Measurements from ENCODE around the gene IL23R. TPM values are rescaled to one million over a fixed set of nuclear protein-coding genes. Genes with fewer than 3 reads are reported as not detected.
A peak's percentile ranks its signal among the peaks of the same experiment; 100 is the strongest.

The IL23R gene
- total and polyA plus RNA-seq, 4 donors = 0.06 to 0.20 (median 0.06) TPM; not detected in 1

DNA sequence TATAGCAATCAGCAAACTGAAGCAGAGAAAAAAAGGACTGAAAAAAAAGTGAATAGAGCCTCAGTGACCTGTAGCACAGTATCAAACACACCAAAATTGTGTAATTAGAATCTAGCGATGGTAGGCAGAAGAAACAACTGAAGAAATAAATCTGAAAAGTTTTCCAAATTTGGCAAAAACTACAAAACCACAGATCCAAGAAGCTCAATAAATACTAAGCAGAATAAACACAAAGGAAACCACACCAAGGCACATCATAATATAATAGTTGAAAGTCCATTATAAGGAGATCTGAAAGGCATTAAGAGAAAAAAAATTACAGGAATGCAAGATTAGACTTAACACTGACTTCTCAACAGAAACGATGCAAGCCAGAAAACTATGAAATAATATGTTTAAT, 134.3 kb downstream of the IL23R start:
- DNase-seq (ENCODE audit: low read depth in 4 of 6, low spot score in 6 of 6) = no peak
- no peaks in the 10 kb centered on the region for H3K36me3 ChIP-seq (ENCODE audit: control insufficient read depth, insufficient read depth, low read length)
- no CpG with 5 or more reads among the region's 2 CpGs for WGBS (ENCODE audit: insufficient coverage)
- H3K9me3 ChIP-seq (ENCODE audit: control insufficient read depth, insufficient read depth, low read length) = no peaks in the 10 kb centered on the region
- no peaks in the 10 kb centered on the region for H3K27me3 ChIP-seq (ENCODE audit: control insufficient read depth, insufficient read depth, low read length)
- H3K27ac ChIP-seq (ENCODE audit: low read depth, low read length) = no peak overlapping the region
- no peak overlapping the region for H3K4me3 ChIP-seq (ENCODE audit: low read depth, low read length)
- no peaks in the 10 kb centered on the region for H3K4me1 ChIP-seq (ENCODE audit: control insufficient read depth, insufficient read depth, low read length)

DNA sequence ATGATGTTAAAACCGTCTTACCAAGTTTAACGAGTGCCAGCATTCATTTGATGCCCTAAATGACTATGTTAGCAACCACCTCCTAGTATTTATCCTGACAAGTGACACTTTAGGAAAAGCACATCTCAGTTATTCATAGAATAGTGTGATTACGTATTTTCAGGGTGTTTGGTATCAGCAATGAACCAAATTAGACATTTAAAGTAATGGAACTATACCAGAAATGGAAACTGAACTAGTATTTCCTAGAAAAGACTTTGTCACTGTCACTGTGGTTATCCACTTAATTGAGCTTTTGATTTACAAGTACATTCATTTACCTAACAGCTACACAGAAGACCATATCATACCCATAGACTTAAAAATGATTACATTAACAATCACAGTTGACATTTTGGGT, 137.8 kb downstream of the IL23R start:
- no peak for DNase-seq (ENCODE audit: low read depth in 4 of 6, low spot score in 6 of 6)
- H3K27ac ChIP-seq (ENCODE audit: low read depth, low read length) = no peak overlapping the region
- H3K9me3 ChIP-seq (ENCODE audit: control insufficient read depth, insufficient read depth, low read length) = no peaks in the 10 kb centered on the region
- H3K27me3 ChIP-seq (ENCODE audit: control insufficient read depth, insufficient read depth, low read length) = peaks cover 16% of the 10 kb centered on the region
- peaks cover 11% of the 10 kb centered on the region for H3K4me1 ChIP-seq (ENCODE audit: control insufficient read depth, insufficient read depth, low read length)
- WGBS (ENCODE audit: insufficient coverage) = no CpG with 5 or more reads among the region's 3 CpGs
- no peaks in the 10 kb centered on the region for H3K36me3 ChIP-seq (ENCODE audit: control insufficient read depth, insufficient read depth, low read length)
- no peak overlapping the region for H3K4me3 ChIP-seq (ENCODE audit: low read depth, low read length)

DNA sequence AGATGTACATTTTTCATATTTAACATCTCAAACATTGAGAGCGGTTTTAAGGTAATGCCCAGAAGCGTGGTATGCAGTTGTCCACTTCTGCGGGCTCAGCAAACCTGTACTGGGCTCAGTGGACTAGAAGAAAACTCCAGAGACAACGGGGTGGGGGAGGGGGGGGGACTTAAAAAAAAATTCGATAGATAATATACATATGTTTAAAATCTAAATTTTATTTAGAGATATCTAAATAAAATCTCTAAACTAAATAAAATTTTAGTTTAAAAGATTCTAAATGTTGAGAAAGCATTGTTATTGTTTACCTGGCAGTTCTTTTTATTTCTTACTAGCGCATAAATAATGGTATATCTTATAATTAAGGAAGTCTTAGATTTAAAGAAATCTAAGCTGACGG, 140.3 kb downstream of the IL23R start:
- Histone ChIP-seq H3K27ac (ENCODE audit: low read depth, low read length) (no peak overlapping the region), H3K27me3 (ENCODE audit: control insufficient read depth, insufficient read depth, low read length) (peaks cover 16% of the 10 kb centered on the region), H3K9me3 (ENCODE audit: control insufficient read depth, insufficient read depth, low read length) (no peaks in the 10 kb centered on the region), H3K4me3 (ENCODE audit: low read depth, low read length) (no peak overlapping the region), H3K36me3 (ENCODE audit: control insufficient read depth, insufficient read depth, low read length) (no peaks in the 10 kb centered on the region), H3K4me1 (ENCODE audit: control insufficient read depth, insufficient read depth, low read length) (peaks cover 11% of the 10 kb centered on the region)
- WGBS (ENCODE audit: insufficient coverage) = 100% methylated on average over 1 of the region's 7 CpGs
- no peak for DNase-seq (ENCODE audit: low read depth in 4 of 6, low spot score in 6 of 6)

DNA sequence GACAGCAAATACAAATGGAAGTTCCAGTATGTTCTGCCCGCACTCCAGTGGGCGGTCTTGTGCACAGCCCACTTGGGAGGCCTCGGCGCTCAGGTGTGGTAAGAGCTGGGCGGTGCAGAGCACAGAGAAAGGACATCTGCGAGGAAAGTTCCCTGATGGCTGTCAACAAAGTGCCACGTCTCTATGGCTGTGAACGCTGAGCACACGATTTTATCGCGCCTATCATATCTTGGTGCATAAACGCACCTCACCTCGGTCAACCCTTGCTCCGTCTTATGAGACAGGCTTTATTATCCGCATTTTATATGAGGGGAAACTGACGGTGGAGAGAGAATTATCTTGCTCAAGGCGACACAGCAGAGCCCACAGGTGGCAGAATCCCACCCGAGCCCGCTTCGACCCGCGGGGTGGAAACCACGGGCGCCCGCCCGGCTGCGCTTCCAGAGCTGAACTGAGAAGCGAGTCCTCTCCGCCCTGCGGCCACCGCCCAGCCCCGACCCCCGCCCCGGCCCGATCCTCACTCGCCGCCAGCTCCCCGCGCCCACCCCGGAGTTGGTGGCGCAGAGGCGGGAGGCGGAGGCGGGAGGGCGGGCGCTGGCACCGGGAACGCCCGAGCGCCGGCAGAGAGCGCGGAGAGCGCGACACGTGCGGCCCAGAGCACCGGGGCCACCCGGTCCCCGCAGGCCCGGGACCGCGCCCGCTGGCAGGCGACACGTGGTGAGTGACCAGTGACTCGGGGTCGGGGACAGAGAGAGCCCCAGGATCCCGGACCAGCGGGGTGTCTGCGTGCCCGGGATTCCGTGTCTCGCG, 141.2 kb downstream of the IL23R start, which contains the start of gene IL12RB2:
Gene IL12RB2, plus strand, starts transcription at position 623 of the 810 bp plus-strand sequence. CDS start 12,496 bp downstream, outside the sequence.
- peak in 2 of 6 donors; percentile 38 to 48 for DNase-seq (ENCODE audit: low read depth in 4 of 6, low spot score in 6 of 6)
- Histone ChIP-seq H3K9me3 (ENCODE audit: control insufficient read depth, insufficient read depth, low read length) (no peaks in the 10 kb centered on the region), H3K36me3 (ENCODE audit: control insufficient read depth, insufficient read depth, low read length) (no peaks in the 10 kb centered on the region), H3K27me3 (ENCODE audit: control insufficient read depth, insufficient read depth, low read length) (peaks cover 16% of the 10 kb centered on the region), H3K4me1 (ENCODE audit: control insufficient read depth, insufficient read depth, low read length) (peaks cover 11% of the 10 kb centered on the region), H3K4me3 (ENCODE audit: low read depth, low read length) (peak within 1 kb of the TSS; percentile 31), H3K27ac (ENCODE audit: low read depth, low read length) (no peak within 1 kb of the TSS)
- 1% methylated on average over 62 of the region's 75 CpGs for WGBS (ENCODE audit: insufficient coverage)

DNA sequence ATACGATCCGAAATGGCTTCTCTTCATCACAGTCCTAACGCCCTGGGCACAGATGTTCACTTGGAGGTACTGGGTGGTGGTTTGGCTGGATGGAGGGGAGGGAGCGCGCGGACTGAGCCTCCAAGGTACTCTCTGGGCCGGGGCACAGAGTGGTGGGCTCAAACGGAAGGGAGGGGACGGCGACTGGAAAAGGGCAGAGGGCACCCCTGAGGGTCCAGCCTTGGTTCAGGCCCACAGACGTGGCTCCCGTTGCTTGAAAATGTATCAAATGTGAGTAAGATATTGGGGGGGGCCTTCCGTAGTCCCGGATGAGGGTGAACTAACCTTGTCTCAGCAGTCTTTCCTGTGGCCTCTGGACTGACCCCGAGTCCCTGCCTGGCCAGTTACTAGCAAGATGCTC, 141.9 kb downstream of the IL23R start:
- Histone ChIP-seq H3K36me3 (ENCODE audit: control insufficient read depth, insufficient read depth, low read length) (no peaks in the 10 kb centered on the region), H3K4me1 (ENCODE audit: control insufficient read depth, insufficient read depth, low read length) (peaks cover 11% of the 10 kb centered on the region), H3K27me3 (ENCODE audit: control insufficient read depth, insufficient read depth, low read length) (peaks cover 16% of the 10 kb centered on the region), H3K4me3 (ENCODE audit: low read depth, low read length) (peak overlapping the region; percentile 9), H3K27ac (ENCODE audit: low read depth, low read length) (no peak overlapping the region), H3K9me3 (ENCODE audit: control insufficient read depth, insufficient read depth, low read length) (no peaks in the 10 kb centered on the region)
- WGBS (ENCODE audit: insufficient coverage) = 45% methylated on average over 7 of the region's 15 CpGs
- no peak for DNase-seq (ENCODE audit: low read depth in 4 of 6, low spot score in 6 of 6)

Small RNA genes lying within 50 kb of the gene (small RNA-seq; reads per million reads assigned to genes)
- gene RNU4ATAC4P (ENCODE audit: low replicate concordance) (not detected), gene RNU6-586P (ENCODE audit: low replicate concordance) (not detected)

Other genes starting within 250 kb of the IL23R start
- gene DNAI4, start 241.6 kb upstream of the IL23R start, total RNA-seq = 10 to 100 TPM; 43.0 to 71.8 TPM
- 10 to 100 TPM; 10.0 to 10.3 TPM for gene DNAI4, start 241.6 kb upstream of the IL23R start, polyA plus RNA-seq (ENCODE audit: insufficient read length in 2 of 2)
- gene MIER1, start 241.5 kb upstream of the IL23R start, total RNA-seq = 10 to 100 TPM; 33.1 to 34.8 TPM
- 10 to 100 TPM; 18.4 to 23.7 TPM for gene MIER1, start 241.5 kb upstream of the IL23R start, polyA plus RNA-seq (ENCODE audit: insufficient read length in 2 of 2)
- 10 to 100 TPM; 14.5 to 15.0 TPM for gene SLC35D1, start 112.3 kb upstream of the IL23R start, total RNA-seq
- gene SLC35D1, start 112.3 kb upstream of the IL23R start, polyA plus RNA-seq (ENCODE audit: insufficient read length in 2 of 2) = 10 to 100 TPM; 12.3 to 12.6 TPM
- gene C1orf141, start 31.5 kb upstream of the IL23R start, total RNA-seq = under 1 TPM; 0.33 to 0.79 TPM
- gene C1orf141, start 31.5 kb upstream of the IL23R start, polyA plus RNA-seq (ENCODE audit: insufficient read length in 2 of 2) = 1 to 10 TPM; 1.6 to 1.9 TPM
- gene IL12RB2, start 141.4 kb downstream of the IL23R start, total RNA-seq = 1 to 10 TPM in 1 of 2 donors, under 1 TPM in 1; 0.66 to 2.5 TPM
- gene IL12RB2, start 141.4 kb downstream of the IL23R start, polyA plus RNA-seq (ENCODE audit: insufficient read length in 2 of 2) = 1 to 10 TPM in 1 of 2 donors, under 1 TPM in 1; 0.77 to 1.2 TPM